Measurements from ENCODE around the gene R3HDM2.

The R3HDM2 gene

DNA sequence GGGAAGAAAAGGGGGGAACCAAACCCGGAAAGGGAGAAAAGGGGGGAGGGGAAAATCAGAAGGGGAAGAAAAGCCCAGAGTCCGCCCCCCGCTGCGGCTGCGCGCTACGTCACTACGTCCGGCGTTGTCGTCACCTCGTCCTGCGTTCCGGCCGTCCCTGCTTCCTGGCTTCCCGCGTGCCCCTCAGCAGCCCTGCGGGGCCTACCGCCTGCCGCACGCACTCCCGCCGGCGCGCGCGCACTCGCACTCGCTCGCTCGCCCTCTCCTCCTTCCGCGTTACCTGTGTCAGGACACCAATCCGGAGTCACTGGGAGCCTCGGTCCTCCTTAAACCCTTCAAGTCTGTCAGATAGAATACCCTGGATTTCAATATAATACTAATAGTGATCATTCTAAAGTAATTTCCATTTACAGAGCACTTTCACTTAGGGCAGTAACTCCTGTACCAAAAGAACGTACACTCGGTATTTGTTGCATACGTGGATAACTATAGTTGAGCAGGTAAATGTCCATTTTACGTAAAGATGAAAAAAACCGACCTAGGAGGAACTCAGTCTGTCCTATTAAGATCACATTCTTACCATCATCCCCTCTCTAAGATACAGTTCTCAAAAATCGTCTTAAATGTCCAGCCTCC, at the start of gene R3HDM2:
TSS of gene R3HDM2 (minus strand) at position 113 of the 636 bp plus-strand sequence. CDS start 120,615 bp downstream, outside the sequence.
- peak; percentile 92 for DNase-seq (ENCODE audit: low read depth)

DNA sequence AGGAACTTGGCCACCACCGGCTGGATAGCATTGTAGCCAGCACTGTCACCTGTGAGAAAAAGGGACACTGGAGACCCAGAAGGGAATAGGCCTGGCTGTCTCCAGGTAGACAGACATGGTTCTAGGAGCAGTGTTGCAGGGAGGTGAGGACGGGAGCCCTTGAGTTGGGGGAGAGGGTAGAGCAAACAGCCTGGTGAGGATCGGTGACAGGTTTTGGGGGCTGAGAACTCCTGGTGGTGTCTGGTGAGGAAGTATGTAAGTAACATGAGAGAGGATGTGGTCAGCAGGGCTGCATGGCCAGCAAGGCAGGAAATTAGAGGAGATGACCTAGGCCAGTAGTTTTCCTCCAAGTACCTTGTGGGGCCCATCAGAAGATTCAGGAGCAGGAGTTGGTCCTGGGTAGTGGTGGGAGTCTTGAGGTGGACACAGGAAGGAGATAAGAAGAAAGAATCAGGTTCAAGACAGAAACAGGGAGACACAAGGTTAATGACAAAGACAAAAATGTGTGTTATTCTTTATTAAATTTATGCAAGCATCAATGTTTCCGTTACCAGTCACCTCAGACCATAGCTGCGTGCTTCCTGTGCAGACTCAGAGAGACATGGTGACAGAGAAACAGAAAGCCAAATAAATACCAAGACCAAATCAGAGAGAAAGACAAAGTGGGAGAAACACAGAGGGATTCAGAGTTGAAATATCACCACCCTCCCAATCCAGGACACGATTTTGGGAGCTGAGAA, 48.7 kb upstream of the R3HDM2 start, which contains the start of gene ARHGAP9:
TSS of gene ARHGAP9 (minus strand) at position 491 of the 740 bp plus-strand sequence. CDS start at position 31, 460 bp downstream.
- peak; percentile 64 for DNase-seq (ENCODE audit: low read depth)

GRCh38 chr12:57479043-57479375, 48.2 kb upstream of the R3HDM2 start:
- no peak for DNase-seq (ENCODE audit: low read depth)

GRCh38 chr12:57477710-57478681, 47.2 kb upstream of the R3HDM2 start:
- DNase-seq (ENCODE audit: low read depth) = peak; percentile 72

GRCh38 chr12:57476993-57477709, 46.3 kb upstream of the R3HDM2 start:
- no peak for DNase-seq (ENCODE audit: low read depth)

- no peak for DNase-seq (ENCODE audit: low read depth)
Measured at GRCh38 chr12:57476162-57476992, 45.5 kb upstream of the R3HDM2 start.

- no peak for DNase-seq (ENCODE audit: low read depth)
Measured at GRCh38 chr12:57475271-57476161, 44.7 kb upstream of the R3HDM2 start.

GRCh38 chr12:57474862-57475261, 44.0 kb upstream of the R3HDM2 start:
- no peak for DNase-seq (ENCODE audit: low read depth)

DNA sequence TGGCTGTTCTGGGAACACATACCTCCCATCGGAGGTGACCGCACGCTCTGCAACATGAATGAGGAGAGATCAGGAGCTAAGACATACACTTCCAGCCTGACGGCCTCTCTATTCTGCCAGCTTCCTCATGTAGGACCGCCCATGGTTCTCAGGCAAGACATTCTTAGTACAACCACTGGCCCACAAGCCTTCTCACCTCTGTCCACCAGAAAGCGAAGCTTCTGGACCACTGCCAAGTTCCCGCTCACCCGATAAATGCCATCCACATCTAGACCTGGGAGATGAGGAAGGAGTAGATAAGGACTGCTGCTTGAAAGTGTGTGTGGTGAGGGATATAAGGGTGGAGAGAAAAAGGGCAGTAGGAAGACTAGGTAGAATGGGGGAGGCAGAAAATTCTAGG, 43.6 kb upstream of the R3HDM2 start:
- DNase-seq (ENCODE audit: low read depth) = no peak

GRCh38 chr12:57473886-57474285, 43.0 kb upstream of the R3HDM2 start:
- DNase-seq (ENCODE audit: low read depth) = no peak

- no peak for DNase-seq (ENCODE audit: low read depth)
Measured at GRCh38 chr12:57473392-57473791, 42.5 kb upstream of the R3HDM2 start.

DNA sequence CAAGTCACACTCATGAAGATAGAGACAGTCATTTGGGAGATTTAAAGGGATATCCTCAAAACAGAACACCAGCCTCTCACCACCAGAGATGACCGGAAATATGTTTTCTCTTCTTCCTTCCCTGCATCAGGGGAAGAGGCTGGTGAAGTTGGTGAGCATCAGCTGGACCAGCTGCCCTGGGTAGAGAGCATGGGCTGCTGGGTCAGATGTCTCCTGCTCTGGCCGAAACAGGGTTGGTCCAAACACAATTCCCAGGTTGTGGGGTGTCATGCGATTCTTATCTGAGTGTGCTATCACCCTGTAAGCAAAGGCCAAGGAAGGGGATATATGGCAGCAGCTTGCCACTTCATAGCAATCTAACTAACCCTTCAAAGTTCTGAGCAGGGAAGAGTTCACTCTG, 41.5 kb upstream of the R3HDM2 start:
- no peak for DNase-seq (ENCODE audit: low read depth)

DNA sequence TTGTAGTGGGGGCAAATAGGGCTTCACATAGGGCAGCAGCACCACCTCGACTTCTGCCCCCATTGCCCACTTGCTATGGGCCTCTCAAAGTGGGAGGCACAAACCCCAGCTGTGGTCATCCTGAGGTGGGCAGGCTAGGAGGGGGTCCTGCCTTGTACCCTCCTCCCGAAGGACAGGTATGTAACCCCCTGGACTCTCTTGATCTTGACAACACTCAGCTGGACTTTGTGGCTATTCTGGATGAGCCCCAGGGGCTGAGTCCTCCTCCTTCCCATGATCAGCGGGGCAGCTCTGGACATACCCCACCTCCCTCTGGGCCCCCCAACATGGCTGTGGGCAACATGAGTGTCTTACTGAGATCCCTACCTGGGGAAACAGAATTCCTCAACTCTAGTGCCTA, 40.8 kb upstream of the R3HDM2 start:
- DNase-seq (ENCODE audit: low read depth) = no peak

DNA sequence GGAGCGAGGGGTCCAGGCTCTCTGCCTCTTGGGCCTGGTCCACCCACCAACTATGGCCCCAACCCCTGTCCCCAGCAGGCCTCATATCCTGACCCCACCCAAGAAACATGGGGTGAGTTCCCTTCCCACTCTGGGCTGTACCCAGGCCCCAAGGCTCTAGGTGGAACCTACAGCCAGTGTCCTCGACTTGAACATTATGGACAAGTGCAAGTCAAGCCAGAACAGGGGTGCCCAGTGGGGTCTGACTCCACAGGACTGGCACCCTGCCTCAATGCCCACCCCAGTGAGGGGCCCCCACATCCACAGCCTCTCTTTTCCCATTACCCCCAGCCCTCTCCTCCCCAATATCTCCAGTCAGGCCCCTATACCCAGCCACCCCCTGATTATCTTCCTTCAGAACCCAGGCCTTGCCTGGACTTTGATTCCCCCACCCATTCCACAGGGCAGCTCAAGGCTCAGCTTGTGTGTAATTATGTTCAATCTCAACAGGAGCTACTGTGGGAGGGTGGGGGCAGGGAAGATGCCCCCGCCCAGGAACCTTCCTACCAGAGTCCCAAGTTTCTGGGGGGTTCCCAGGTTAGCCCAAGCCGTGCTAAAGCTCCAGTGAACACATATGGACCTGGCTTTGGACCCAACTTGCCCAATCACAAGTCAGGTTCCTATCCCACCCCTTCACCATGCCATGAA, 40.3 kb upstream of the R3HDM2 start:
- no peak for DNase-seq (ENCODE audit: low read depth)

- no peak for DNase-seq (ENCODE audit: low read depth)
Measured at GRCh38 chr12:57470286-57470969, 39.6 kb upstream of the R3HDM2 start.

- no peak for DNase-seq (ENCODE audit: low read depth)
Measured at GRCh38 chr12:57469296-57470164, 38.7 kb upstream of the R3HDM2 start.

GRCh38 chr12:57467915-57468314, 37.1 kb upstream of the R3HDM2 start:
- DNase-seq (ENCODE audit: low read depth) = no peak
